ENCODE measurements around the gene GALNT5.
"Not testable (repeated sequence)": the region's sequence is repeated elsewhere in the genome, so short reads cannot be mapped to it uniquely, and the experiment has no call there.

The GALNT5 gene

DNA sequence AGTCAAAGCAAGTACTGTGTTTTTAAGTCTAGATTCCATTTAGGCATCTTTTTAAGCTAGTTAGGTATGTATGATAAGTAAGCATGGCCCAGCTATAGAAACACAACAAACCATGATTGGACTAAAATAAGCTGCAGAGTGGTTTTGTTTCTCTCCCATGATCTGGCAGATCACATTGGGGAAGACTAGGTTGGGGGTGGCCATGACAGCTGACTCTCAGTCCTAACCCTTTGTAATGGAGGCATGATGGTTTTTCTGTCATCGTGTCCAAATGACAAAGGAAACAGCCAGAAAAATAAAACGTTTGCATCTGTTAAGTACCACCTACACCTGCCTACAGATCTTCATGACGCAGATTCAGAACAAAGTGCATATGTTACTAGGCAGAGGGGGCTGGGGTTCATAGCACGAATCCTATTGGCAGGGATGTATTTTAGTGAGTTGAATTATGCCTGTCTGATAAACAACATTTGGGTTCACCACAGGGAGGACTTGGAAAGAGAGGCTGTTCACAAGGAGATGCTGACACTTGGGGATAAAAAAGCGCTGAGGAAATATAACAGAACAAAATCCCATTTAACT lies 33.8 kb upstream of the GALNT5 start:
- no peaks in the 10 kb centered on the region for H3K36me3 ChIP-seq (ENCODE audit: control insufficient read depth, low read length)
- no peak overlapping the region for H3K4me3 ChIP-seq (ENCODE audit: low read length)
- no peaks in the 10 kb centered on the region for H3K9me2 ChIP-seq (replicated peaks; ENCODE audit: control insufficient read depth, low read length)
- H3K9me3 ChIP-seq (ENCODE audit: control insufficient read depth, insufficient read depth, low read length): no peaks in the 10 kb centered on the region
- H3K27me3 ChIP-seq (ENCODE audit: control insufficient read depth, low read length): no peaks in the 10 kb centered on the region
- no peak overlapping the region for H3K27ac ChIP-seq (ENCODE audit: low read depth, low read length)
- H3K4me2 ChIP-seq (ENCODE audit: low read length): no peak overlapping the region
- no peaks in the 10 kb centered on the region for H4K20me1 ChIP-seq (ENCODE audit: control insufficient read depth, insufficient read depth, low read depth, low read length)
- TF ChIP-seq, protein P1, sequence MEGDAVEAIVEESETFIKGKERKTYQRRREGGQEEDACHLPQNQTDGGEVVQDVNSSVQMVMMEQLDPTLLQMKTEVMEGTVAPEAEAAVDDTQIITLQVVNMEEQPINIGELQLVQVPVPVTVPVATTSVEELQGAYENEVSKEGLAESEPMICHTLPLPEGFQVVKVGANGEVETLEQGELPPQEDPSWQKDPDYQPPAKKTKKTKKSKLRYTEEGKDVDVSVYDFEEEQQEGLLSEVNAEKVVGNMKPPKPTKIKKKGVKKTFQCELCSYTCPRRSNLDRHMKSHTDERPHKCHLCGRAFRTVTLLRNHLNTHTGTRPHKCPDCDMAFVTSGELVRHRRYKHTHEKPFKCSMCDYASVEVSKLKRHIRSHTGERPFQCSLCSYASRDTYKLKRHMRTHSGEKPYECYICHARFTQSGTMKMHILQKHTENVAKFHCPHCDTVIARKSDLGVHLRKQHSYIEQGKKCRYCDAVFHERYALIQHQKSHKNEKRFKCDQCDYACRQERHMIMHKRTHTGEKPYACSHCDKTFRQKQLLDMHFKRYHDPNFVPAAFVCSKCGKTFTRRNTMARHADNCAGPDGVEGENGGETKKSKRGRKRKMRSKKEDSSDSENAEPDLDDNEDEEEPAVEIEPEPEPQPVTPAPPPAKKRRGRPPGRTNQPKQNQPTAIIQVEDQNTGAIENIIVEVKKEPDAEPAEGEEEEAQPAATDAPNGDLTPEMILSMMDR (IDR thresholded peaks at IDR 0.05; ENCODE audit: low read depth, low read length, poor library complexity, severe bottlenecking): no peak
- TF ChIP-seq EZH2phosphoT487 (IDR thresholded peaks at IDR 0.05; ENCODE audit: borderline replicate concordance, low read length): no peak
- H3F3A ChIP-seq (ENCODE audit: control insufficient read depth, insufficient read depth): no peaks in the 10 kb centered on the region
- H3K79me2 ChIP-seq (ENCODE audit: control insufficient read depth, low read length): no peaks in the 10 kb centered on the region
- no peaks in the 10 kb centered on the region for H3K4me1 ChIP-seq (ENCODE audit: control insufficient read depth, low read length)

- not testable (repeated sequence) for H3K4me3 ChIP-seq (ENCODE audit: low read length); H3K36me3 ChIP-seq (ENCODE audit: control insufficient read depth, low read length); H3K79me2 ChIP-seq (ENCODE audit: control insufficient read depth, low read length); H3K4me2 ChIP-seq (ENCODE audit: low read length); H3F3A ChIP-seq (ENCODE audit: control insufficient read depth, insufficient read depth); H3K9me2 ChIP-seq (replicated peaks; ENCODE audit: control insufficient read depth, low read length); H3K27me3 ChIP-seq (ENCODE audit: control insufficient read depth, low read length); H3K27ac ChIP-seq (ENCODE audit: low read depth, low read length); H3K9me3 ChIP-seq (ENCODE audit: control insufficient read depth, insufficient read depth, low read length); H3K4me1 ChIP-seq (ENCODE audit: control insufficient read depth, low read length); H4K20me1 ChIP-seq (ENCODE audit: control insufficient read depth, insufficient read depth, low read depth, low read length)
Measured at GRCh38 chr2:157224448-157224847, 33.1 kb upstream of the GALNT5 start.

GRCh38 chr2:157227592-157227991 lies 29.9 kb upstream of the GALNT5 start:
- no peaks in the 10 kb centered on the region for H3K4me1 ChIP-seq (ENCODE audit: control insufficient read depth, low read length)
- no peaks in the 10 kb centered on the region for H3K9me2 ChIP-seq (replicated peaks; ENCODE audit: control insufficient read depth, low read length)
- H3F3A ChIP-seq (ENCODE audit: control insufficient read depth, insufficient read depth): no peaks in the 10 kb centered on the region
- H4K20me1 ChIP-seq (ENCODE audit: control insufficient read depth, insufficient read depth, low read depth, low read length): no peaks in the 10 kb centered on the region
- H3K4me3 ChIP-seq (ENCODE audit: low read length): no peak overlapping the region
- H3K27me3 ChIP-seq (ENCODE audit: control insufficient read depth, low read length): no peaks in the 10 kb centered on the region
- H3K4me2 ChIP-seq (ENCODE audit: low read length): no peak overlapping the region
- TF ChIP-seq, protein P1 (IDR thresholded peaks at IDR 0.05; ENCODE audit: low read depth, low read length, poor library complexity, severe bottlenecking): no peak
- no peak for TF ChIP-seq EZH2phosphoT487 (IDR thresholded peaks at IDR 0.05; ENCODE audit: borderline replicate concordance, low read length)
- H3K36me3 ChIP-seq (ENCODE audit: control insufficient read depth, low read length): no peaks in the 10 kb centered on the region
- no peaks in the 10 kb centered on the region for H3K79me2 ChIP-seq (ENCODE audit: control insufficient read depth, low read length)
- no peak overlapping the region for H3K27ac ChIP-seq (ENCODE audit: low read depth, low read length)
- no peaks in the 10 kb centered on the region for H3K9me3 ChIP-seq (ENCODE audit: control insufficient read depth, insufficient read depth, low read length)

DNA sequence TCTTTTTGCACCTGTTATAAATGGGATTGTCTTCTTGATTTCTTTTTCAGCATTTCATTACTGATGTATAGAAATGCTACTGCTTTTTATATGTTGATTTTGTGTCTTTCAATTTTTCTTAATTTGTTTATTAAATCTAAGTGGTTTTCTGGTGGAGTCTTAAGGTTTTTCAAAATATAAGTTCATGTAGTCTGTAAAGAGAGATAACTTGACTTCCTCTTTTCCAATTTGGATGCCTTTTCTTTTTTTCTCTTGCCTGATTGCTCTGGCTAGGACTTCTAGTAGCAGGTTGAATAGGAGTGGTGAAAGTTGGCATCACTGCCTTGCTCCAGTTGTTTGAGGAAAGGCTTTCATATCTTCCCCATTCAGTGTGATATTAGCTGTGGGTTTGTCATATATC lies 28.6 kb upstream of the GALNT5 start:
- no peak for TF ChIP-seq EZH2phosphoT487 (IDR thresholded peaks at IDR 0.05; ENCODE audit: borderline replicate concordance, low read length)
- TF ChIP-seq, protein P1 (IDR thresholded peaks at IDR 0.05; ENCODE audit: low read depth, low read length, poor library complexity, severe bottlenecking): no peak

More for the DNA sequence above, 28.6 kb upstream of the GALNT5 start:
- Histone ChIP-seq H3K27ac (ENCODE audit: low read depth, low read length) (no peak overlapping the region), H3K4me2 (ENCODE audit: low read length) (no peak overlapping the region), H3K27me3 (ENCODE audit: control insufficient read depth, low read length) (no peaks in the 10 kb centered on the region), H3K4me3 (ENCODE audit: low read length) (no peak overlapping the region), H3K4me1 (ENCODE audit: control insufficient read depth, low read length) (no peaks in the 10 kb centered on the region), H3F3A (ENCODE audit: control insufficient read depth, insufficient read depth) (no peaks in the 10 kb centered on the region), H4K20me1 (ENCODE audit: control insufficient read depth, insufficient read depth, low read depth, low read length) (no peaks in the 10 kb centered on the region), H3K36me3 (ENCODE audit: control insufficient read depth, low read length) (no peaks in the 10 kb centered on the region), H3K79me2 (ENCODE audit: control insufficient read depth, low read length) (no peaks in the 10 kb centered on the region), H3K9me2 (replicated peaks; ENCODE audit: control insufficient read depth, low read length) (no peaks in the 10 kb centered on the region), H3K9me3 (ENCODE audit: control insufficient read depth, insufficient read depth, low read length) (no peaks in the 10 kb centered on the region)
